ENCODE results near the gene INPP4B.

- no peak for TF ChIP-seq EZH2phosphoT487 (IDR thresholded peaks at IDR 0.05; ENCODE audit: insufficient read depth, low read depth)
- TF ChIP-seq EZH2 (IDR thresholded peaks at IDR 0.05; ENCODE audit: insufficient read depth, poor library complexity, severe bottlenecking) = no peak
These were observed 315.4 kb downstream of the INPP4B start for GRCh38 chr4:142530728-142531127.

All from GM23248 (cell line).